LHCN-M2 (cell line): Measurements from ENCODE around the gene NRXN2. TPM values are rescaled to one million over a fixed set of nuclear protein-coding genes. Genes with fewer than 3 reads are reported as not detected.

Experiments used
- DNase-seq: peaks from one replicate; pipeline ENCODE4 v3.0.0-alpha.2; 2012; ENCODE audit warnings: low read depth
- total RNA-seq: library from RNA; depleted of rRNA; stranded (reverse); fragments of >200 nt; gene quantifications from 2 replicates; pipeline ENCODE4 v1.2.3, GENCODE V29; 2014

The NRXN2 gene
- total RNA-seq, 1 experiment from 2014 or later: 34.0 TPM

- no peak for DNase-seq
These were observed 129.6 kb downstream of the NRXN2 start for GRCh38 chr11:64593156-64594105.

GRCh38 chr11:64592656-64593055, 130.3 kb downstream of the NRXN2 start:
- no peak for DNase-seq

- no peak for DNase-seq
These were observed 130.8 kb downstream of the NRXN2 start for GRCh38 chr11:64592234-64592615.

DNA sequence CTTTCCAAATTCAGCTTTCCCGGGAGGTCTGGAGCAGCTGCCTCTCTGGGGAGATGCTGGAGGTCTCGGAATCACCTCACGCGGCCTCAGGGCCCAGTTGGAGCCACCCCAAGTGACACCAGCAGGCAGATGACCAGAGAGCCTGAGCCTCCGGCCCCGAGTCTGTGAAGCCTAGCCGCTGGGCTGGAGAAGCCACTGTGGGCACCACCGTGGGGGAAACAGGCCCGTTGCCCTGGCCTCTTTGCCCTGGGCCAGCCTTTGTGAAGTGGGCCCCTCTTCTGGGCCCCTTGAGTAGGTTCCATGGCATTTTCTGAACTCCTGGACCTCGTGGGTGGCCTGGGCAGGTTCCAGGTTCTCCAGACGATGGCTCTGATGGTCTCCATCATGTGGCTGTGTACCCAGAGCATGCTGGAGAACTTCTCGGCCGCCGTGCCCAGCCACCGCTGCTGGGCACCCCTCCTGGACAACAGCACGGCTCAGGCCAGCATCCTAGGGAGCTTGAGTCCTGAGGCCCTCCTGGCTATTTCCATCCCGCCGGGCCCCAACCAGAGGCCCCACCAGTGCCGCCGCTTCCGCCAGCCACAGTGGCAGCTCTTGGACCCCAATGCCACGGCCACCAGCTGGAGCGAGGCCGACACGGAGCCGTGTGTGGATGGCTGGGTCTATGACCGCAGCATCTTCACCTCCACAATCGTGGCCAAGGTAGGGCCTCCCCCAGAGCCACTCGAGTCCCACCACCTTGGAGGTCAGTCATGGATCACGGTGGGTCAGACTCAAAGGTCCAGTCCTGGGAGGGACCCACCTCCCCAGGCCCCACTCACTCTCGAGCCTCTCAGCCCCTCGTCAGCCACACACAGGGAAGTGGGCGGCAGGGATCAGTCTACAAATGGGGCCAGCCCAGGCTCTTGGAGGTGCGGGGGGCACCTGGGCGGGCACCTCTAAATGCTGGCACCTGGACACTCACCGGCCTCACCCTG, 131.5 kb downstream of the NRXN2 start:
- no peak for DNase-seq

GRCh38 chr11:64590763-64591221, 132.2 kb downstream of the NRXN2 start, which contains the start of gene SLC22A12:
Gene SLC22A12 (plus strand): TSS chr11:64591220. CDS start chr11:64591557, 337 bp downstream.
- DNase-seq: no peak

- no peak for DNase-seq
These were observed 134.3 kb downstream of the NRXN2 start for GRCh38 chr11:64588701-64589100.

DNA sequence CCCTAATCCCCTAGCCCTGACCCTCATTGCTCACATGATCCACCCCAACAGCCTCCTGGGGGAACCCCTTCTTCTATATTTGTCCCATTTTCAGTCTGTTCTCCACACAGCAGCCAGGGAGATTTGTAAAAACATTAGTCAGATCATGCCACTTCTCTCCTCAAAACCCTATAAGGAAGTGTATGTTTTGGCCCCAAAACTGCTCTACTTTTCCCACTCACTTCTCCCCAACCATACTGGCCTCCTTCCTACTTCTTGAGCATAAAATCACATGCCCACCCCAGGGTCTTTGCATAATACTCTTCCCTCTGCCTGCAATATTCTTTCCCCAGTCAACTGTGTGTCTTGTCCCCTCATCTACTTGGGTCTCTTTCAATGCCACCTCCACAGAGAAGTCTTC, 136.6 kb downstream of the NRXN2 start:
- no peak for DNase-seq

DNA sequence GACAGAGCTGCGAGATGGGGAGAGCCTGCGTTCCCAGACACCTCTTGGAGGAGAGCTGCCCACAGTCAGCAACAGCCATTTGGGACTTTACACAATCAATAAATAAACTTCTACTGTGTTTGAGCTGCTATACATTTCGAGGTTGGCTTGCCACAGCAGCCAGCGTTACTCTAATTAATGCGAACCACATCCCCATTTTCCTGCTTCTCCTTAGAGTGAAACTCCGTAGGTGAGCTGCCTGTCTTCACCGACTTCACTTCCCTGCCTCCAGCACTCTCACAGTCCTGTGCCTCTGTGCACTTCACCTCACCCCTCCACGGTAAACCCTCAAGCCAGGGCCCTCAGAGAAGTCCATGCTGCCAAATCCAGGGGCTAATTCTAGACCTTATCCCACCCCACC, 137.8 kb downstream of the NRXN2 start:
- DNase-seq: no peak

DNA sequence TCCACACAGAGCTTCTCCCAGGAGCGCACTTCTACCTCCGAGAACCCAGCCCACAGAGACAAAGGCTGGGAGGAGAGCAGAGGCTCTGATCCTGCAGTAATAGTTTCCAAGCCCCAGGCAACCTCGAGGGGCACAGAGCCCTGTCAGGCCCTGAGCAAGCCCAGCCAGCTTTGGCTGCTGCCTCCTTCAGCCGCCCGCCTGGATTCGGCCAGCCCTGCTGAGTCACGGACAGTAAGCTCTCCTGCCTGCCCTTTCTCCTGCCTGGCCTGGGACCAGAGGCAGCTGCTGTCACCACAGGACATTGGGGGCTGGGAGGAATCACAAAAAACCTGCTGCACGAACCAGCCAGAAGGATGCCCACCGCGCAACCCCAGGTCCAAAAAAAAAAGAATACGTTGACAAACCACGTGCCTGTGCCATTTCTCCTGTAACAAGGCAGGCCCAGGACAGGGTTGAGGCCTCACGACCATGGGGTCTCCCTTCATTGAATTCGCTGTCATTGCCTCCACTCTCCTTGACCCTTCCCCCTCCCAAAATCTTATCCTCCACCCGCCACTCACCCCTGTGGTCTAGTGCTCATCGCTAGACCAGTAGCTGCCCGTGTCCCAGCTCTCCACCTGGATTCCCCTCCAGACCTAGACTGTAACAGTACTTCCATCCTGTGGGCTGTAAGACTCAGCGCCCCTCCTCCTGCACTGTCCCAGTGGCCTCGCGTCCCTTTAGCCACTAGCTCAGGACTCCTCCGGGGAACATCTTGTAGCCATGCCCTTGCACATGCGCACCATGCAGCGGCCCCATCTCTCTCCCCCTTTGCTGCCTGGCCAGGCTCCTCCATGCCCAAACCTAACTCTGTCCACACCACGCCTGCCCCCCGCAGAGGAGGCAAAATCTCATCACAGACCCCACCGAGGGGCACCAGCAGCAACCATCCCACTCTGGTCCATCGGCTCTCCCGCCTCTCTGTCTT, 139.4 kb downstream of the NRXN2 start:
- peak; percentile 9 for DNase-seq

DNA sequence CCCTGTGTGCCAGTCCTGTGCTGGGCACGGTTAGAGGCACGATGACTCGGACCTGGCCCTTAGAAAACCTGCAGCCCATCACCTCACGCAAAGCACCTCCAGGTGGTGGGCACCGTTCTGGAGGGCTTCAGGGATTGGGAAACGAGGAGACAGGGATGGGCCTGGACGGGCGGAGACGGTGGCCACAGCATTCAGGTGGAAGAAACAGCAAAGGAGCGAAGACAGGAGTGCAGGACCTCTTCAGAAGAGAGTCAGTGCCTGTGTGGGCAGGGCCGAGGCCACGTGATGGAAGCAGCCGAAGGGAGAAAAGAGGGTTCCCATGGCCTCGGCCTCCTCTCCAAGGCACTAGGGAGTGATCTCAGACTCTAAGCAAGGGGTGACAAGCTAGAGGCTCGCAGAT, 140.1 kb downstream of the NRXN2 start:
- no peak for DNase-seq

GRCh38 chr11:64581057-64581523, 141.9 kb downstream of the NRXN2 start:
- no peak for DNase-seq

DNA sequence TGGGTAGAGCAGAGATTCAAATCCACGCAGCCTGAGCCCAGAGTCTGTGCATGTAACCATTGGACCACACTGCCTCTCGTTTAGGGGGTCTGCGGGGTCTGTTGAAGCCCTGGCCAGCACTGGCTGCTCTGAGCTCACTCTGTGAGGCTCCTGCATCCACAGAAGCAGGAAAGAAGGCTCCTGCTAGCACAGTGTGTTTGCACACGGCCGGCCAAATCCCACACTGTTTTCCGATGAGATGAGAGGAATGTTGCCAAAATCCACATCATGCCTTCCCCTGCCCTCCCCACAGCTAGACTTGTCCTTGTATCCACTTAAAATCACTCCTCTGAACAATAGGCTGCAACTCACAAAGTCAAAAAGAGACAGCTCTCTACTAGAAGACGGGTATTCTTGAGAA, 142.6 kb downstream of the NRXN2 start:
- no peak for DNase-seq

DNA sequence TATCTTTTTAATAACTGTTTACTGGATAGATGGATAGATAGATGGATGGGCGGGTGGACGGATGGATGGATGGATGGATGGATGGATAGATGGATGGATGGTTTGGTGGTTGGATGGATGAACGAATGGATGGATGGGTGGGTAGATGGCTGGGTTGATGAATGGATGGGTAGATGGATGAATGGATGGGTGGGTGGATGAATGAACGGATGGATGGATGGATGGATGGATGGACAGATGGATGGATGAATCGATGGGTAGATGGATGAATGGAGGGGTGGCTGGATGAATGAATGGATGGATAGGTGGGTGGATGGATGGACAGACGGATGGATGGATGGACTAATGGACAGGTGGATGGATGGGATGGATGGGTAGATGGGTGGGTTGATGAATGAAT, 145.8 kb downstream of the NRXN2 start:
- no peak for DNase-seq

- DNase-seq: no peak
These were observed 150.9 kb downstream of the NRXN2 start for GRCh38 chr11:64572143-64572542.

DNA sequence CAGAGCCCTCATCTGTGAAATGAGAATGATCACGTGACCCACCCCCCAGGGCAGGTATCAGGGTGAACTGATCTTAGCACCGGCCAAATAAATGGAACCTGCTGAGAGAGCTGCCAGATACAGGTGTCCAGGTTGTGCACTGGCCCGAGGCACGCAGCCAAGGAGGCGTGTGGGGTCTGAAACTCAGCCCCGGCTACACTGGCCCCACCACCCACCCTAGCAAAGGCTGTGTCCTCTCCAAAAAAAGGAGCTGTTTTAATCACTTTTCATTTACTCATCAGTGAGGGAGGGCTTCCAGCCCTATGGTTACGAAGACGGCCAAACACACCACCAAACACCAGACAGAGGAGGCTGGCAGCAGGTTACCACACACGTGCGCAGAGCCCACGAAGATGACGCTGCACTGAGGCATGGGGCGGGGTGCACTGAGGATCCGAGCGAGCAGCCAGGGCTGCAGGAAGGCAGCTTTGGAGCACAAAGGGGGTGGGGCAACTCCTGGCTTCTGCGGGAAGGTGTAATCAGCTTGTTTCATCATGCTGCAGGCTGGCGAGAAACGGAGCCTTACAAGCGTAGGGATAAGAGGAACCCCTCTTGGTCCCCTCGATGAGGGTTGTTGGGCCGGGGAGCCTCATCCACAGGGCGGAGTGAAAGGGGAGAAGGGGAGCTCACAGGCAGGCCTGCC, 151.4 kb downstream of the NRXN2 start:
- no peak for DNase-seq

DNA sequence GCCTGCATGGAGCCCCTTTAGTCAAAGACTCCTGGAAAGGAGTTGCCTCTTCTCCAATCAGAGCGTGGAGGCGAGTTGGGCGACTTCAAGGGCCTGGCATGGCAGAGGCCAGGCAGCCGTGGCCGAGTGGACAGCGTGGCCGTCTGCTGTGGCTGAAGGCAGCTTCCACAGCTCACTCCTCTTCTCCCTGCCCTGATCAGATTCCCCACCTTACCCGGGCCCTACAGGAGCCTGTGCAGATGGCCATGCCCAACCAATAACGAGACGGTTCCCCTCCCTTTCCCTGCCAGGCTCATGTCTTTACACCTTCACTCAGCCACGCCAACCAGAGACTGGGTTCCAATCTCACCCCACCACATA, 152.0 kb downstream of the NRXN2 start:
- DNase-seq: no peak

DNA sequence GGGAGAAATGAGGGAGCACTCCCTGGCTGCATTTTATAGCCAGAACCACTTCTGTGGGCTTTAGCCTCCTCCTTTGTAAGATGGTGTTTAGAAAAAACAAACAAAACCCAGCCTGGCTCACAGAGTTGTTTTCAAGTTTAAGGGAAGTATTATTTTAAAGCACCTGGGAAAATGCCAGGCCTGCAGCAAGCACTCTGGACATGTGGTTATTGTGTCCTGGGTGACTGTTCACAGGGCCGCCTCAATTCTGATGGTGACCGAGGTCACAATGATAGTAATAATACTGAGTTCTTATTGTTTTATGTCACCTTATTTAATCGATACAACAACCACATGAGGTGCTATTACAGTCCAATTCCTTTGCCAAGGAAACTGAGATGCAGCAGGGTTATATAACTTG, 152.7 kb downstream of the NRXN2 start:
- no peak for DNase-seq

DNA sequence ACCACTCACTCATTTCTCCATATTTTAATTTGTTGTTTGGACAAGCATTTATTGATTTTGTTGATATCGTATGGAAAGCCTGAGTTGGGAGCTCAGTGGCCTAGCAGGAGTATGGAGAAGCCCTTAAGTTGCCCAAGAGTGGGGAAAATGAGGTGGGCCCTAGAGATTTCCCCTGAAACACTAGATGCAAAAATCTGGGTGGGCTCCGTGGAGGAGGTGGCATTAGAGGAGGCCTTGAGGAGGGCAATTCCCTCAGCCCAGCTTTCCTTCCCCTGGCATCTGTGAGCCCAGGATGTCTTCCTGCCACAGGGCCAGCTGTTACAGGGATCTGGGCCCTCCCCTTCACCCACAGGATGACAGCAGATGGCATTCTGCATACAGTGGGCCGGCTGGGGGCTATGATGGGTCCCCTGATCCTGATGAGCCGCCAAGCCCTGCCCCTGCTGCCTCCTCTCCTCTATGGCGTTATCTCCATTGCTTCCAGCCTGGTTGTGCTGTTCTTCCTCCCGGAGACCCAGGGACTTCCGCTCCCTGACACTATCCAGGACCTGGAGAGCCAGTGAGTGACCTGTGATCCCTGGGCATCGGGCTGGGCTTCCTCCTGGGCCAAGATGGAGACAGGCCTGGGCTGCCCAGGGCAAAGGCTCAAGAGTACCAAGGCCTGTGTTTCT, 153.6 kb downstream of the NRXN2 start:
- DNase-seq: no peak

GRCh38 chr11:64568584-64569140, 154.3 kb downstream of the NRXN2 start:
- no peak for DNase-seq
